Stomach (tissue), 9 donors: ENCODE data around the gene ARHGAP10. TPM values are rescaled to one million over a fixed set of nuclear protein-coding genes. Genes with fewer than 3 reads are reported as not detected.
"Not testable (repeated sequence)": the region's sequence is repeated elsewhere in the genome, so short reads cannot be mapped to it uniquely, and the experiment has no call there.

Source experiments
- DNase-seq, 2 donors: peaks; one replicate each; pipeline versions ENCODE4 v3.0.0 to v3.0.0-alpha.2; 2013 to 2019
- H3K27ac ChIP-seq, 5 donors: fragments of 200-600 bp in 4 of 5; sonication (generic) in 4 of 5; one replicate each; pipeline ENCODE4 v1.5.1; 2013 to 2019; ENCODE audit warnings: mild to moderate bottlenecking in 1 of 5, moderate library complexity in 1 of 5
- H3K27me3 ChIP-seq, 3 donors: fragments of 200-600 bp; sonication (generic); one replicate each; pipeline ENCODE4 v1.5.1; 2017 to 2019; ENCODE audit warnings: mixed run types in 1 of 3
- H3K36me3 ChIP-seq, 4 donors: fragments of 200-600 bp; sonication (generic); 1 replicate in 3 of 4; 2 replicates in 1 of 4; pipeline ENCODE4 v1.5.1; 2016 to 2019
- H3K4me1 ChIP-seq, 4 donors: fragments of 200-600 bp; sonication (generic); one replicate each; pipeline ENCODE4 v1.5.1; 2016 to 2019
- H3K4me3 ChIP-seq, 4 donors: fragments of 200-600 bp; sonication (generic) in 3 of 4; one replicate each; pipeline ENCODE4 v1.5.1; 2016 to 2019; ENCODE audit warnings: mild to moderate bottlenecking in 1 of 4
- H3K9me3 ChIP-seq, 4 donors: fragments of 200-600 bp; sonication (generic); one replicate each; pipeline ENCODE4 v1.5.1; 2016 to 2019
- EP300 ChIP-seq: sonication (generic); formaldehyde crosslinking; IDR thresholded peaks from one replicate; pipeline ENCODE4 v1.6.1; 2017; ENCODE audit warnings: antibody characterized with exemption
- POLR2A ChIP-seq, 4 donors: fragments of 450-650 bp; IDR thresholded peaks; one replicate each; pipeline ENCODE4 v1.6.1; 2016; ENCODE audit warnings: antibody characterized with exemption in 4 of 4, control low read depth in 2 of 4, mild to moderate bottlenecking in 1 of 4, moderate library complexity in 1 of 4
- POLR2AphosphoS5 ChIP-seq, 3 donors: sonication (generic); formaldehyde crosslinking; IDR thresholded peaks; one replicate each; pipeline ENCODE4 v1.6.1; 2016; ENCODE audit warnings: antibody characterized with exemption in 3 of 3
- WGBS, 5 donors: extraction: QIAGEN DNeasy Blood & Tissue Kit in 3 of 5; methylation state at CpG; one replicate each; pipeline versions ENCODE4 v1.1.5 to v1.1.7; 2013 to 2018; 5-methylcytosine and 5-hydroxymethylcytosine counted together
- intact Hi-C: fragments of 100-400 bp; cut with DNase I; formaldehyde crosslinking; loops from one replicate; pipeline ENCODE4 v1.15.1; 2023; ENCODE audit warnings: low total_unique reads
- polyA plus RNA-seq, 3 donors: library from polyadenylated mRNA; stranded (reverse); fragments of 200-250 nt; gene quantifications; one replicate each; pipeline ENCODE4 v1.2.3, GENCODE V29; 2013
- total RNA-seq, 5 donors: library from RNA; depleted of rRNA; stranded (reverse); fragments of >200 nt; gene quantifications; one replicate each; pipeline versions ENCODE4 v1.1.0 to v1.2.3, GENCODE V29; 2014 to 2016
- TF ChIP-seq, protein P1 (sequence below), 7 experiments: fragments of 450-650 bp in 4 of 7; fragments of 200-600 bp in 3 of 7; sonication (generic) in 3 of 7; IDR thresholded peaks; one replicate each; pipeline ENCODE4 v1.5.1; 2016 to 2019; ENCODE audit warnings: antibody characterized with exemption in 7 of 7, control low read depth in 2 of 7, mild to moderate bottlenecking in 1 of 7
- donor health status: healthy with polysubstance abuse.
- donor health status: Bipolar disorder and iron deficiency.
- donor health status: healthy.

The ARHGAP10 gene
- total and polyA plus RNA-seq, 8 donors, result 18.1 to 117 (median 43.9) TPM

DNA sequence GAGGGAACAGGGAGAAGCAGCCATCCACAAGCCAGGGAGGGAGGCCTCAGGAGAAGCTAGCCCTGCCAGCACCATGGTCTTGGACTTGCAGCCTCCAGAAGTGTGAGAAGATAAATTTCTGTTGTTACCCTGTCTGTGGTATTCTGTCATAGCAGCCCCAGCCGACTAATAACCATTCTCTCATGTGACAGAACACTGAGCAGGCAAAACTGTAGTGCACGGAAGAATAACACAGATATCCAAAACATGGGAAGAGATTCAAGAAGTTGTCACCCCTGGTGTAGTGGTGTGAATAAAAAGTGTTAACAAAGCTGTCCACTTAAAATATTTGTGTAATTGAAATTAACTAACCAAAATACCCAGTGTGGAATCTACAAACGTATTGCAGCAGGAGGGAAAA is 265.0 kb downstream of the ARHGAP10 start:
- TF ChIP-seq, protein P1, sequence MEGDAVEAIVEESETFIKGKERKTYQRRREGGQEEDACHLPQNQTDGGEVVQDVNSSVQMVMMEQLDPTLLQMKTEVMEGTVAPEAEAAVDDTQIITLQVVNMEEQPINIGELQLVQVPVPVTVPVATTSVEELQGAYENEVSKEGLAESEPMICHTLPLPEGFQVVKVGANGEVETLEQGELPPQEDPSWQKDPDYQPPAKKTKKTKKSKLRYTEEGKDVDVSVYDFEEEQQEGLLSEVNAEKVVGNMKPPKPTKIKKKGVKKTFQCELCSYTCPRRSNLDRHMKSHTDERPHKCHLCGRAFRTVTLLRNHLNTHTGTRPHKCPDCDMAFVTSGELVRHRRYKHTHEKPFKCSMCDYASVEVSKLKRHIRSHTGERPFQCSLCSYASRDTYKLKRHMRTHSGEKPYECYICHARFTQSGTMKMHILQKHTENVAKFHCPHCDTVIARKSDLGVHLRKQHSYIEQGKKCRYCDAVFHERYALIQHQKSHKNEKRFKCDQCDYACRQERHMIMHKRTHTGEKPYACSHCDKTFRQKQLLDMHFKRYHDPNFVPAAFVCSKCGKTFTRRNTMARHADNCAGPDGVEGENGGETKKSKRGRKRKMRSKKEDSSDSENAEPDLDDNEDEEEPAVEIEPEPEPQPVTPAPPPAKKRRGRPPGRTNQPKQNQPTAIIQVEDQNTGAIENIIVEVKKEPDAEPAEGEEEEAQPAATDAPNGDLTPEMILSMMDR (IDR thresholded peaks at IDR 0.05), result no peak
- no peak for TF ChIP-seq EP300
- TF ChIP-seq POLR2AphosphoS5 (IDR thresholded peaks at IDR 0.05), result no peak
- TF ChIP-seq POLR2A (IDR thresholded peaks at IDR 0.05), result no peak
- no peak for DNase-seq
- H3K27ac ChIP-seq, result no peak overlapping the region
- peaks cover 0 to 26% (median 5%) of the 10 kb centered on the region in 4 donors for H3K4me1 ChIP-seq
- peaks cover 0 to 13% (median 6%) of the 10 kb centered on the region in 4 donors for H3K36me3 ChIP-seq
- no peaks in the 10 kb centered on the region for H3K27me3 ChIP-seq
- 82 to 94% (median 84%) methylated on average over 3 of the region's 3 CpGs for WGBS, 5 donors
- intact Hi-C loops, result no loop called here
- H3K9me3 ChIP-seq, result no peaks in the 10 kb centered on the region
- H3K4me3 ChIP-seq, result no peak overlapping the region

DNA sequence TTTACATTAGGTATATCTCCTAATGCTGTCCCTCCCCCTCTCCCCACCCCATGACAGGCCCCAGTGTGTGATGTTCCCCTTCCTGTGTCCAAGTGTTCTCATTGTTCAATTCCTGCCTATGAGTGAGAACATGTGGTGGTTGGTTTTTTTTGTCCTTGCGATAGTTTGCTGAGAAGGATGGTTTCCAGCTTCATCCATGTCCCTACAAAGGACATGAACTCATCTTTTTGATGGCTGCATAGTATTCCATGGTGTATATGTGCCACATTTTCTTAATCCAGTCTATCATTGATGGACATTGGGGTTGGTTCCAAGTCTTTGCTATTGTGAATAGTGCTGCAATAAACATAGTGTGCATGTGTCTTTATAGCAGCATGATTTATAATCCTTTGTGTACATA is 268.1 kb downstream of the ARHGAP10 start:
- H3K9me3 ChIP-seq, intact Hi-C loops, H3K27ac ChIP-seq, DNase-seq, H3K4me1 ChIP-seq, H3K27me3 ChIP-seq, H3K4me3 ChIP-seq: not testable (repeated sequence)
- peaks cover 0 to 13% (median 6%) of the 10 kb centered on the region in 4 donors for H3K36me3 ChIP-seq
- WGBS, 5 donors, result 96 to 100% (median 97%) methylated on average over 1 of the region's 1 CpG

DNA sequence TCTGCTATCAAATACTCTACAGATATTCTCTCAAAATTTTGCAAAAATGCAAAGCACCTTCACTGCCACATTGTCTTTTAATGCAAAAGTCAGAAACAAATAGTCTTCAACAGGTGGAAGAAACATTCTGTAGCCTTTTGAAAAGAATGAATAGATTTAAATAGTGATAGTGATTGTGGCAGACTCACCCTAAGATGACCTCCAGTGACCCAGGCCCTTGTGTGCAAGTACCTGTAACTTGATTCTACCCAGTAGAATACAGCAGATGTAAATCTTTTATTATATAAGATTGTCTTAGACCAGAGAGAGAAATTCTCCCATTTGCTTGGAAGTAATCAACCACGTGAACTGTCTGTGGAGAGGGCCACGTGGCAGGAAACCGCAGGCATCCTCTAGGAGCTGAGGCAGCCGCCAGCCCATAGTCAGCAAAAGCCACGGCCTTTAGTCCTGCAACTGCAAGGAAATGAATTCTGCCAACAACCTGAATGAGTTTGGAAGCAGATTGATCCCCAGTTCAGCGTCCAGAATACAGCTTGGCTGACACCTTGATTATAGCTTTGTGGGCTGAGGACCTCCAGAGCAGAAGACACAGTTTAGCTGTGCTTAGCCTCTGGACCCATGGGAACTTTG is 272.5 kb downstream of the ARHGAP10 start:
- Histone ChIP-seq H3K27me3 (no peaks in the 10 kb centered on the region), H3K27ac (no peak overlapping the region), H3K9me3 (no peaks in the 10 kb centered on the region), H3K36me3 (peaks cover 0 to 9% (median 3%) of the 10 kb centered on the region in 4 donors), H3K4me1 (peaks cover 0 to 13% (median 4%) of the 10 kb centered on the region in 4 donors), H3K4me3 (no peak overlapping the region)
- no peak for TF ChIP-seq EP300
- no peak for TF ChIP-seq POLR2A (IDR thresholded peaks at IDR 0.05)
- TF ChIP-seq, protein P1 (IDR thresholded peaks at IDR 0.05), result no peak
- TF ChIP-seq POLR2AphosphoS5 (IDR thresholded peaks at IDR 0.05), result no peak
- intact Hi-C loops, result no loop called here
- DNase-seq, result no peak
- WGBS, 5 donors, result 65 to 75% (median 70%) methylated on average over 6 of the region's 6 CpGs

DNA sequence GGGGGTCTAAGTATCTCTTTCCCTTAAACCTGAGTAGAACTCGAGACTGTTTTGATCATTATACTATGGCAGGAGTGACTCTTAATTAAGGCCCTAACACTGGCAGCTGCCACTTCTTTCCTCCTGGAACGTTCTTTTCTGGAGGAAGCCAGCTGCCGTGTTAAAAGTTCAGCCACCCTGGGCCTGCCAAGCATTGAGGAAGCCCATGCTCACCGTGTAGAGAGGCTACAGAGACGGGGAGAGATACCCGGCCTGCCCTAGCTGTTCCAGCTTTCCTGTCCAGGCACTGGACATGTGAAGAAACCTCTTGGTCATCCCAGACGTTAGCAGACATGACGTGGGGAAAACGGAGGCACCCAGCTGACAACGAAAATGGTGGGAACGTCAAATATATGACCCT is 274.1 kb downstream of the ARHGAP10 start:
- H3K27ac ChIP-seq, result no peak overlapping the region
- H3K4me1 ChIP-seq, result peaks cover 0 to 13% (median 4%) of the 10 kb centered on the region in 4 donors
- WGBS, 5 donors, result 92 to 93% (median 93%) methylated on average over 11 of the region's 11 CpGs
- TF ChIP-seq EP300 (no peak), POLR2AphosphoS5 (IDR thresholded peaks at IDR 0.05) (no peak), POLR2A (IDR thresholded peaks at IDR 0.05) (no peak)
- TF ChIP-seq, protein P1 (IDR thresholded peaks at IDR 0.05), result no peak
- intact Hi-C loops, result no loop called here
- no peaks in the 10 kb centered on the region for H3K9me3 ChIP-seq
- no peak for DNase-seq
- no peaks in the 10 kb centered on the region for H3K36me3 ChIP-seq
- no peaks in the 10 kb centered on the region for H3K27me3 ChIP-seq
- no peak overlapping the region for H3K4me3 ChIP-seq

DNA sequence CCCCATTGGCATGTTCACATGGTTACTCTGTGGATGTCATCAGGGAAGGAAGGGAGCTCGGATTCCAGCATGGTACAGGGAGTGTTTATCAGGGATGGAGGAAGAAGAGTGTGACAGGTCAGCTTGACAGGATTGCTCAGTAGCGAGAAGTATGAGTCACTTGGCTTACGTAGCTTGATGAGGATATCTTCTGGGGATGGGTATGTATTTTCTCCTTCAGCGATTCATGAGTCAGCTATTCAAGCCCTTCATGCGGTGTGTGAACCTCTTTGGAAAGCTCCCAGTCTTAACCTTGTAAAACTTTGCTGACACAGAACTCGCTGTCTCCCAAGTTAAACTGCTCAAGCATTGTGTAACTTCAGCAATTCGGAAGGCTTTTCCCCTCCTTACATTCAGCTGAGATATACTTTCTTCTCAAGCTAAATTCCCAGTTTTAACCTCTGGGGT is 275.4 kb downstream of the ARHGAP10 start:
- H3K4me3 ChIP-seq, result no peak overlapping the region
- DNase-seq, result no peak
- H3K9me3 ChIP-seq, result no peaks in the 10 kb centered on the region
- intact Hi-C loops, result no loop called here
- no peaks in the 10 kb centered on the region for H3K36me3 ChIP-seq
- H3K4me1 ChIP-seq, result peaks cover 0 to 13% (median 4%) of the 10 kb centered on the region in 4 donors
- TF ChIP-seq EP300 (no peak), POLR2AphosphoS5 (IDR thresholded peaks at IDR 0.05) (peak in 1 of 3 donors; percentile 34)
- TF ChIP-seq, protein P1 (IDR thresholded peaks at IDR 0.05), result no peak
- H3K27ac ChIP-seq, result peak overlapping the region in 1 of 5 donors; percentile 19
- 71 to 88% (median 77%) methylated on average over 7 of the region's 7 CpGs for WGBS, 5 donors
- no peaks in the 10 kb centered on the region for H3K27me3 ChIP-seq
